Adrenal gland (tissue), 12 donors: ENCODE measurements around the gene CCDC167. TPM values are rescaled to one million over a fixed set of nuclear protein-coding genes. Genes with fewer than 3 reads are reported as not detected.

Source experiments
- DNase-seq, 7 donors: peaks; one replicate each; pipeline ENCODE4 v3.0.0-alpha.2; 2019 to 2020
- H3K27ac ChIP-seq, 5 donors: fragments of 200-600 bp; sonication (generic) in 4 of 5; 1 replicate in 3 of 5; 2 replicates in 2 of 5; pipeline versions ENCODE4 v1.5.1 to v1.8.0; 2016 to 2020; ENCODE audit warnings: mild to moderate bottlenecking in 1 of 5
- H3K27me3 ChIP-seq: fragments of 200-600 bp; 2 replicates; pipeline ENCODE4 v1.8.0; 2021
- H3K36me3 ChIP-seq, 2 donors: fragments of 200-600 bp; replicated peaks in 1 of 2; 1 replicate in 1 of 2; 2 replicates in 1 of 2; pipeline versions ENCODE4 v1.5.1 to v1.8.0; 2018 to 2022
- H3K4me1 ChIP-seq, 2 donors: fragments of 200-600 bp; replicated peaks in 1 of 2; 1 replicate in 1 of 2; 2 replicates in 1 of 2; pipeline versions ENCODE4 v1.5.1 to v1.8.0; 2018 to 2021
- H3K4me3 ChIP-seq, 4 donors: fragments of 200-600 bp; sonication (generic) in 3 of 4; one replicate each; pipeline ENCODE4 v1.5.1; 2016 to 2018
- H3K9me3 ChIP-seq, 3 donors: fragments of 200-600 bp; sonication (generic) in 1 of 3; replicated peaks in 1 of 3; 1 replicate in 2 of 3; 2 replicates in 1 of 3; pipeline versions ENCODE4 v1.5.1 to v1.8.0; 2016 to 2021
- POLR2A ChIP-seq, 2 donors: fragments of 450-650 bp; IDR thresholded peaks; one replicate each; pipeline ENCODE4 v1.6.1; 2017; ENCODE audit warnings: antibody characterized with exemption in 2 of 2, mild to moderate bottlenecking in 2 of 2, moderate library complexity in 1 of 2
- WGBS, 4 donors: extraction: QIAGEN DNeasy Blood & Tissue Kit in 2 of 4; methylation state at CpG; one replicate each; pipeline versions ENCODE4 v1.1.5 to v1.1.7; 2013 to 2017; 5-methylcytosine and 5-hydroxymethylcytosine counted together
- intact Hi-C, 2 donors: fragments of 100-400 bp; cut with DNase I; formaldehyde crosslinking; loops; one replicate each; pipeline versions ENCODE4 v1.14.1 to v1.15.0; 2022 to 2023
- polyA plus RNA-seq, 3 donors: library from polyadenylated mRNA; stranded (reverse); fragments of 200-250 nt in 2 of 3; fragments of 350-450 nt in 1 of 3; fragmentation: Illumina TruSeq in 1 of 3; extraction: RNeasy Lipid Tissue Mini Kit (QIAGEN cat#74804) in 1 of 3; gene quantifications; one replicate each; pipeline ENCODE4 v1.2.3, GENCODE V29; 2013 to 2014
- total RNA-seq, 9 donors: library from RNA; depleted of rRNA in 4 of 9; stranded (reverse); fragments of >200 nt in 4 of 9; fragments of 120-200 nt in 1 of 9; fragmentation: NEBNext Ultra II Directional in 1 of 9; extraction: Animal tissue kit (Norgen Biotek cat#: 25700) in 1 of 9; gene quantifications; one replicate each; pipeline versions ENCODE4 v1.1.0 to v1.2.4, GENCODE V29; 2013 to 2023
- TF ChIP-seq, protein P1 (sequence below), 6 experiments: fragments of 450-650 bp in 4 of 6; fragments of 200-600 bp in 2 of 6; sonication (generic) in 1 of 6; IDR thresholded peaks; 1 replicate in 5 of 6; 2 replicates in 1 of 6; pipeline versions ENCODE4 v1.5.1 to v1.8.0; 2016 to 2021; ENCODE audit warnings: antibody characterized with exemption in 6 of 6, mild to moderate bottlenecking in 2 of 6, moderate library complexity in 1 of 6
- donor health status: healthy with polysubstance abuse.
- donor health status: Bipolar disorder and iron deficiency.
- donor health status: DM: yes; HTN: yes; CAD: no.
- donor health status: DM: no; HTN: no; CAD: no.
- donor health status: DM: no; HTN: no; CAD: no.
- donor health status: DM: yes; HTN: yes; CAD: no.

The CCDC167 gene
- total and polyA plus RNA-seq, 12 donors = 14.4 to 69.2 (median 20.9) TPM

DNA sequence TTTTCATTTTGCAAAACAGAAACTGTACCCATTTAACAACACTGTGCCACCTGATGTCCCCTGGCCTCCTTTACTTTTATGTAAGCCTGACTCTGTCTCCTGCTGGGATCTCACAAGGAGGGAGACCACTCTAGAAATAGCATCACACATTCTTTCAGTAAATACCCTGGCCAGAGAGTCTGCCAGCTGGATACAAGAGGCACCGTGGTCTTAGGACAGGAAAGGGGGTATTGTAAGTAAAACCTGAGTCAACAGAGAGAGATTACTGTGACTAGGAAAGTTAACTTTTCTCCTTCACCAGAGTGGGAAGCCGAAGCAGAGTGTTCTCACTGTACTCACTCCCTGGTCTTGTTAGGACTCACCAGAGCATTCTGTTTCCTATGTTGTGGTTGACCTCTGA lies 38.9 kb downstream of the CCDC167 start:
- Histone ChIP-seq H3K27ac (no peak overlapping the region), H3K36me3 (peaks cover 0 to 65% of the 10 kb centered on the region in 2 donors), H3K27me3 (no peaks in the 10 kb centered on the region), H3K4me3 (no peak overlapping the region), H3K9me3 (no peaks in the 10 kb centered on the region), H3K4me1 (peaks cover 0 to 8% of the 10 kb centered on the region in 2 donors)
- no peak for DNase-seq
- intact Hi-C loops = no loop called here
- WGBS, 4 donors = 90 to 96% (median 94%) methylated on average over 2 of the region's 2 CpGs
- no peak for TF ChIP-seq POLR2A (IDR thresholded peaks at IDR 0.05)
- TF ChIP-seq, protein P1, sequence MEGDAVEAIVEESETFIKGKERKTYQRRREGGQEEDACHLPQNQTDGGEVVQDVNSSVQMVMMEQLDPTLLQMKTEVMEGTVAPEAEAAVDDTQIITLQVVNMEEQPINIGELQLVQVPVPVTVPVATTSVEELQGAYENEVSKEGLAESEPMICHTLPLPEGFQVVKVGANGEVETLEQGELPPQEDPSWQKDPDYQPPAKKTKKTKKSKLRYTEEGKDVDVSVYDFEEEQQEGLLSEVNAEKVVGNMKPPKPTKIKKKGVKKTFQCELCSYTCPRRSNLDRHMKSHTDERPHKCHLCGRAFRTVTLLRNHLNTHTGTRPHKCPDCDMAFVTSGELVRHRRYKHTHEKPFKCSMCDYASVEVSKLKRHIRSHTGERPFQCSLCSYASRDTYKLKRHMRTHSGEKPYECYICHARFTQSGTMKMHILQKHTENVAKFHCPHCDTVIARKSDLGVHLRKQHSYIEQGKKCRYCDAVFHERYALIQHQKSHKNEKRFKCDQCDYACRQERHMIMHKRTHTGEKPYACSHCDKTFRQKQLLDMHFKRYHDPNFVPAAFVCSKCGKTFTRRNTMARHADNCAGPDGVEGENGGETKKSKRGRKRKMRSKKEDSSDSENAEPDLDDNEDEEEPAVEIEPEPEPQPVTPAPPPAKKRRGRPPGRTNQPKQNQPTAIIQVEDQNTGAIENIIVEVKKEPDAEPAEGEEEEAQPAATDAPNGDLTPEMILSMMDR (IDR thresholded peaks at IDR 0.05) = no peak

GRCh38 chr6:37459981-37460800 lies 39.5 kb downstream of the CCDC167 start:
- peaks cover 0 to 66% of the 10 kb centered on the region in 2 donors for H3K36me3 ChIP-seq
- no peaks in the 10 kb centered on the region for H3K9me3 ChIP-seq
- no peaks in the 10 kb centered on the region for H3K27me3 ChIP-seq
- WGBS, 4 donors = 89 to 96% (median 92%) methylated on average over 5 of the region's 5 CpGs
- DNase-seq = peak in 1 of 7 donors; percentile 73
- H3K4me1 ChIP-seq = peaks cover 0 to 8% of the 10 kb centered on the region in 2 donors
- intact Hi-C loops = no loop called here
- H3K4me3 ChIP-seq = no peak overlapping the region
- no peak overlapping the region for H3K27ac ChIP-seq
- TF ChIP-seq POLR2A (IDR thresholded peaks at IDR 0.05) = no peak
- TF ChIP-seq, protein P1 (IDR thresholded peaks at IDR 0.05) = no peak

DNA sequence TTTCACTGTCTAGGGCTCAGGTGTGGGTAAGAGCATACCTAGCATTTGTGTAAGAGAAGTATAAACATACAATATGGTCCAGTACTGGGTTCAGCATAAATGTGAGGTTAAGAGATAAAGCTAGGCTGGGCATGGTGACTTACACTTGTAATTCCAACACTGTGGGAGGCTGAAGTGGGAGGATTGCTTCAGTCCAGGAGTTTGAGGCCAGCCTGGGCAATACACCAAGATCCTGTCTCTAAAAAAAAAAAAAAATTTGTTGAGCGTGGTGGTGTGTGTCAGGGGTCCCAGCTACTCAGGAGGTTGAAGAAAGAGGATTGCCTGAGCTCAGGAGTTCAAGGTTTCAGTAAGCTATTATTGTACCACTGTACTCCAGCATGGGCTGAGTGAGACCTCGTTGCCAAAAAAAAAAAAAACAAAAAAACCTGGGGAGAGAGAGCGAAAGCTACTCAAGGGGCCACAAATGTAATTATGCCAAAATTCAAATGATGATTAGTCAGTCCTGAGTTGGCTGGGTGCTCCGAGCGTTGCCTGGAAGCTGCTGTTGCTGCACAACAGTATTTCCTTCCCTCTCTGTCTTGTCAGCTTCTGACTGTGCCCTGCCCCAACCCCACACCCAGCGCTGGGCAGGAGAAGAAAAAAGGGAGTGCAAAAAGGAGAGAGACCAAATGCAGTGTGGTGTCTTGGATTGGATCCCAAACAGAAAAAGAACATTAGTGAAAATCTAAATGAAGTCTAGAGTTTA lies 42.7 kb downstream of the CCDC167 start:
- DNase-seq = peak in 6 of 7 donors; percentile 38 to 71 (median 54)
- H3K36me3 ChIP-seq = peaks cover 0 to 74% of the 10 kb centered on the region in 2 donors
- intact Hi-C loops = no loop called here
- H3K9me3 ChIP-seq = no peaks in the 10 kb centered on the region
- H3K4me1 ChIP-seq = peaks cover 0 to 8% of the 10 kb centered on the region in 2 donors
- no peak overlapping the region for H3K4me3 ChIP-seq
- H3K27me3 ChIP-seq = no peaks in the 10 kb centered on the region
- peak overlapping the region in 1 of 5 donors; percentile 1 for H3K27ac ChIP-seq
- TF ChIP-seq, protein P1 (IDR thresholded peaks at IDR 0.05) = no peak
- no peak for TF ChIP-seq POLR2A (IDR thresholded peaks at IDR 0.05)
- WGBS, 4 donors = 38 to 57% (median 45%) methylated on average over 6 of the region's 6 CpGs

GRCh38 chr6:37456126-37456525 lies 43.6 kb downstream of the CCDC167 start:
- H3K4me3 ChIP-seq = no peak overlapping the region
- no peak for DNase-seq
- H3K27me3 ChIP-seq = no peaks in the 10 kb centered on the region
- peaks cover 0 to 74% of the 10 kb centered on the region in 2 donors for H3K36me3 ChIP-seq
- H3K9me3 ChIP-seq = no peaks in the 10 kb centered on the region
- H3K4me1 ChIP-seq = peaks cover 0 to 8% of the 10 kb centered on the region in 2 donors
- 88 to 96% (median 91%) methylated on average over 6 of the region's 6 CpGs for WGBS, 4 donors
- intact Hi-C loops = no loop called here
- H3K27ac ChIP-seq = no peak overlapping the region
- no peak for TF ChIP-seq POLR2A (IDR thresholded peaks at IDR 0.05)
- TF ChIP-seq, protein P1 (IDR thresholded peaks at IDR 0.05) = no peak
